Measurements from ENCODE around the gene TCF15. TPM values are rescaled to one million over a fixed set of nuclear protein-coding genes. Genes with fewer than 3 reads are reported as not detected.

TCF15 gene
- total RNA-seq, 1 donor from 2014 or later = not detected

GRCh38 chr20:568097-568652 lies 41.9 kb downstream of the TCF15 start:
- H2AFZ ChIP-seq (ENCODE audit: low read depth, low read length) = no peak overlapping the region
- FAIRE-seq = no peak
- TF ChIP-seq CTCF (IDR thresholded peaks at IDR 0.05; ENCODE audit: insufficient read depth, low read depth, low read length) (no peak), EZH2 (IDR thresholded peaks at IDR 0.05; ENCODE audit: insufficient read depth, low read length) (no peak)
- peaks cover 13% of the 10 kb centered on the region for H3K4me1 Mint-ChIP-seq (ENCODE audit: low read depth, unreplicated experiment)
- H3K27ac ChIP-seq (ENCODE audit: low read depth, low read length) = no peak overlapping the region
- H3K4me3 ChIP-seq (ENCODE audit: insufficient read depth, low read depth, low read length) = no peak overlapping the region
- H3K4me3 Mint-ChIP-seq (ENCODE audit: unreplicated experiment) = no peak overlapping the region
- H3K27me3 ChIP-seq (ENCODE audit: insufficient read depth, low read length) = peaks cover 8% of the 10 kb centered on the region
- no peaks in the 10 kb centered on the region for H3K36me3 ChIP-seq (ENCODE audit: insufficient read depth, low read length)
- peaks cover 1% of the 10 kb centered on the region for H3K9me3 Mint-ChIP-seq (ENCODE audit: unreplicated experiment)
- H3K79me2 ChIP-seq (ENCODE audit: insufficient read depth, low read length) = no peaks in the 10 kb centered on the region
- peaks cover 33% of the 10 kb centered on the region for H3K27me3 Mint-ChIP-seq (ENCODE audit: low read depth, unreplicated experiment)
- DNase-seq (ENCODE audit: low read depth) = no peak
- H3K9ac ChIP-seq (ENCODE audit: low read length) = no peak overlapping the region
- H4K20me1 ChIP-seq (ENCODE audit: insufficient read depth, low read length) = no peaks in the 10 kb centered on the region
- no peak overlapping the region for H3K4me2 ChIP-seq (ENCODE audit: low read length)
- no peaks in the 10 kb centered on the region for H3K4me1 ChIP-seq (ENCODE audit: insufficient read depth, low read length)
- H3K27ac Mint-ChIP-seq (ENCODE audit: unreplicated experiment) = no peak overlapping the region
- H3K9me3 ChIP-seq (ENCODE audit: insufficient read depth, low read depth, low read length) = no peaks in the 10 kb centered on the region
- no peaks in the 10 kb centered on the region for H3K36me3 Mint-ChIP-seq (ENCODE audit: low read depth, unreplicated experiment)

- Histone ChIP-seq H3K4me3 (ENCODE audit: insufficient read depth, low read depth, low read length) (no peak overlapping the region), H3K4me2 (ENCODE audit: low read length) (no peak overlapping the region), H3K4me1 (ENCODE audit: insufficient read depth, low read length) (no peaks in the 10 kb centered on the region), H4K20me1 (ENCODE audit: insufficient read depth, low read length) (peaks cover 3% of the 10 kb centered on the region), H2AFZ (ENCODE audit: low read depth, low read length) (no peak overlapping the region), H3K36me3 (ENCODE audit: insufficient read depth, low read length) (no peaks in the 10 kb centered on the region), H3K79me2 (ENCODE audit: insufficient read depth, low read length) (no peaks in the 10 kb centered on the region), H3K27me3 (ENCODE audit: insufficient read depth, low read length) (peaks cover 15% of the 10 kb centered on the region), H3K9ac (ENCODE audit: low read length) (no peak overlapping the region), H3K9me3 (ENCODE audit: insufficient read depth, low read depth, low read length) (no peaks in the 10 kb centered on the region), H3K27ac (ENCODE audit: low read depth, low read length) (no peak overlapping the region)
- TF ChIP-seq CTCF (IDR thresholded peaks at IDR 0.05; ENCODE audit: insufficient read depth, low read depth, low read length) (no peak), EZH2 (IDR thresholded peaks at IDR 0.05; ENCODE audit: insufficient read depth, low read length) (no peak)
- FAIRE-seq (no peak), DNase-seq (ENCODE audit: low read depth) (no peak)
- Mint-ChIP-seq H3K27me3 (ENCODE audit: low read depth, unreplicated experiment) (peaks cover 50% of the 10 kb centered on the region), H3K4me1 (ENCODE audit: low read depth, unreplicated experiment) (no peaks in the 10 kb centered on the region), H3K27ac (ENCODE audit: unreplicated experiment) (no peak overlapping the region), H3K4me3 (ENCODE audit: unreplicated experiment) (no peak overlapping the region), H3K9me3 (ENCODE audit: unreplicated experiment) (peaks cover 1% of the 10 kb centered on the region), H3K36me3 (ENCODE audit: low read depth, unreplicated experiment) (no peaks in the 10 kb centered on the region)
Observed at GRCh38 chr20:564192-564591, 45.9 kb downstream of the TCF15 start.

- Histone ChIP-seq H3K9ac (ENCODE audit: low read length) (no peak overlapping the region), H3K4me1 (ENCODE audit: insufficient read depth, low read length) (no peaks in the 10 kb centered on the region), H2AFZ (ENCODE audit: low read depth, low read length) (no peak overlapping the region), H3K27ac (ENCODE audit: low read depth, low read length) (no peak overlapping the region), H4K20me1 (ENCODE audit: insufficient read depth, low read length) (peaks cover 3% of the 10 kb centered on the region), H3K36me3 (ENCODE audit: insufficient read depth, low read length) (no peaks in the 10 kb centered on the region), H3K79me2 (ENCODE audit: insufficient read depth, low read length) (no peaks in the 10 kb centered on the region), H3K4me2 (ENCODE audit: low read length) (no peak overlapping the region), H3K27me3 (ENCODE audit: insufficient read depth, low read length) (peaks cover 15% of the 10 kb centered on the region), H3K9me3 (ENCODE audit: insufficient read depth, low read depth, low read length) (no peaks in the 10 kb centered on the region), H3K4me3 (ENCODE audit: insufficient read depth, low read depth, low read length) (no peak overlapping the region)
- peaks cover 50% of the 10 kb centered on the region for H3K27me3 Mint-ChIP-seq (ENCODE audit: low read depth, unreplicated experiment)
- TF ChIP-seq CTCF (IDR thresholded peaks at IDR 0.05; ENCODE audit: insufficient read depth, low read depth, low read length) (no peak), EZH2 (IDR thresholded peaks at IDR 0.05; ENCODE audit: insufficient read depth, low read length) (no peak)
- no peaks in the 10 kb centered on the region for H3K4me1 Mint-ChIP-seq (ENCODE audit: low read depth, unreplicated experiment)
- no peak overlapping the region for H3K27ac Mint-ChIP-seq (ENCODE audit: unreplicated experiment)
- H3K36me3 Mint-ChIP-seq (ENCODE audit: low read depth, unreplicated experiment) = no peaks in the 10 kb centered on the region
- H3K9me3 Mint-ChIP-seq (ENCODE audit: unreplicated experiment) = peaks cover 1% of the 10 kb centered on the region
- no peak for DNase-seq (ENCODE audit: low read depth)
- no peak for FAIRE-seq
- no peak overlapping the region for H3K4me3 Mint-ChIP-seq (ENCODE audit: unreplicated experiment)
Observed at GRCh38 chr20:563187-563586, 46.9 kb downstream of the TCF15 start.

Measured in astrocyte (in vitro differentiated cells and primary cell).